ENCODE results near the gene ERICH3.
"Not testable (repeated sequence)": the region's sequence is repeated elsewhere in the genome, so short reads cannot be mapped to it uniquely, and the experiment has no call there.

ERICH3 gene

GRCh38 chr1:74674278-74675048 is 871 bp upstream of the ERICH3 start:
- peak; percentile 7 for DNase-seq (ENCODE audit: low spot score)
- in situ Hi-C loops (cut with MboI; ENCODE audit: low sequenced_read_pairs, unreplicated experiment) = no loop called here
- no peak for TF ChIP-seq CTCF (IDR thresholded peaks at IDR 0.05; ENCODE audit: borderline replicate concordance, control extremely low read depth, extremely low read depth, insufficient read depth, missing control alignments)

GRCh38 chr1:74670866-74671265 is 2.7 kb downstream of the ERICH3 start:
- in situ Hi-C loops (cut with MboI; ENCODE audit: low sequenced_read_pairs, unreplicated experiment); DNase-seq (ENCODE audit: low spot score): not testable (repeated sequence)

GRCh38 chr1:74654708-74655107 is 18.9 kb downstream of the ERICH3 start:
- in situ Hi-C loops (cut with MboI; ENCODE audit: low sequenced_read_pairs, unreplicated experiment) = no loop called here
- TF ChIP-seq CTCF (IDR thresholded peaks at IDR 0.05; ENCODE audit: borderline replicate concordance, control extremely low read depth, extremely low read depth, insufficient read depth, missing control alignments) = no peak
- DNase-seq (ENCODE audit: low spot score) = no peak

- DNase-seq (ENCODE audit: low spot score) = peak; percentile 14
- in situ Hi-C loops (cut with MboI; ENCODE audit: low sequenced_read_pairs, unreplicated experiment) = no loop called here
- no peak for TF ChIP-seq CTCF (IDR thresholded peaks at IDR 0.05; ENCODE audit: borderline replicate concordance, control extremely low read depth, extremely low read depth, insufficient read depth, missing control alignments)
Observed at GRCh38 chr1:74652711-74653139, 20.9 kb downstream of the ERICH3 start.

GRCh38 chr1:74650561-74650960 is 23.0 kb downstream of the ERICH3 start:
- no peak for TF ChIP-seq CTCF (IDR thresholded peaks at IDR 0.05; ENCODE audit: borderline replicate concordance, control extremely low read depth, extremely low read depth, insufficient read depth, missing control alignments)
- DNase-seq (ENCODE audit: low spot score) = no peak
- in situ Hi-C loops (cut with MboI; ENCODE audit: low sequenced_read_pairs, unreplicated experiment) = no loop called here

GRCh38 chr1:74641876-74642275 is 31.7 kb downstream of the ERICH3 start:
- no peak for DNase-seq (ENCODE audit: low spot score)
- in situ Hi-C loops (cut with MboI; ENCODE audit: low sequenced_read_pairs, unreplicated experiment) = no loop called here
- TF ChIP-seq CTCF (IDR thresholded peaks at IDR 0.05; ENCODE audit: borderline replicate concordance, control extremely low read depth, extremely low read depth, insufficient read depth, missing control alignments) = no peak

GRCh38 chr1:74641161-74641560 is 32.4 kb downstream of the ERICH3 start:
- in situ Hi-C loops (cut with MboI; ENCODE audit: low sequenced_read_pairs, unreplicated experiment) = no loop called here
- no peak for TF ChIP-seq CTCF (IDR thresholded peaks at IDR 0.05; ENCODE audit: borderline replicate concordance, control extremely low read depth, extremely low read depth, insufficient read depth, missing control alignments)
- no peak for DNase-seq (ENCODE audit: low spot score)
